GM19452 (cell line): ENCODE data around the gene AREL1.

Source experiments
- ATAC-seq: cut with Tn5 transposase; IDR thresholded peaks from one replicate; pipeline ENCODE4 v1.9.1; 2021; ENCODE audit not compliant: unreplicated experiment

Gene AREL1

DNA sequence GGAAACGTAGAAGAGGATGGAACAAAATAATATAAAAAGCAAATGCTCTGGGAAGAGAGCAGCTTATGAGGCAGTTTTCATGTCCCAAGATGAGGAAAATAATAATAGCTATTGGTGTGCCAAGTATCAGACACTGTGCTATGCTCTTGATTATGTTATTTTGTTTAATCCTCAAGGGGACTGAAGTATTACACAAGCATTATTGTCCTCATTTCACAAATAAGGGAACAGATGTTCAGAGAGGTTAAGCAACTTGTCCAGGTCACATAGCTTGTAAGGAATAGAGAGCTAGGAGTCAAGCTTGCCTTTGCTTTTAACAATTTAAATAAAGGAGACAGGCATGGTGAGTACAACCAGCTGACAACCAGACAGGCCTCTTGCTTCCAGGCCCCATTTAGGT is 73.9 kb downstream of the AREL1 start:
- ATAC-seq = no peak

DNA sequence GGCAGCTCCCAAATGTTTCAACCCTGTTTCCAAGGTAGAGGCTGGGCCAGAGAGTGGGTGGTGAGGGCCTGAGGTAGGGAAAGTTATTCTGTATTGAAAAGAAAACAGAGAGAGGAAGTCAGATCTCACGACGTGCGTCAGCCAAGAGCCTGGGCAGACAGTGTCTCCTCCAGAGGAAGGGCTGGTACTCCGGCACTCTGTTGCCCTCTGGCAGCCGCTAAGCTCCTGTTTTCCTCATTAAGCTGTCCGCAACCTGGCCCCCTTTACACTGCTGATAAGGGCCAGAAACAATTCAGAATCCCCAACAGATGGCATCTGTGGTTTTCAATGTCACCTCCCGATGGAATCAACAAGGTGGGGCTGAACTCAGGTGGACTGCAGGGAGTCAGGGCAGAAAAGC is 74.8 kb downstream of the AREL1 start:
- ATAC-seq = no peak

DNA sequence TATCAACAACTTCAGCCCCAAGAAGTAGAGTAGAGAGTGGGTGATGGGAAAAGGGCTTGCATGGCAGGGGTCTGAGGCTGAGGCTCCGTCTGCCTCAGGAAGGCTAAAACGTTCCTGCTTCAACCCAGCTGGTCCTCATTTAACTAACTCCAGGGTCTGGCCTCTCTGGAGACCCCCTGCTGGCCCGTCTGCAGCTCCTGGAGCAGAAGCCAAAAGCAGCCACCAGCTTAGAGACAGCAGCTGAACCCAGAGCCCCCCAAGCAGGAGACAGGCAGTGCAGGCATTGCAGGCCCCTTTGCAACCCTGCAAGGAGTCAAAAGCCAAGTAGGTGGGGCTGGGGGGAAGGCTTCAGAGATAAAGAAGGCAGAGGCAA is 75.7 kb downstream of the AREL1 start:
- ATAC-seq = no peak

DNA sequence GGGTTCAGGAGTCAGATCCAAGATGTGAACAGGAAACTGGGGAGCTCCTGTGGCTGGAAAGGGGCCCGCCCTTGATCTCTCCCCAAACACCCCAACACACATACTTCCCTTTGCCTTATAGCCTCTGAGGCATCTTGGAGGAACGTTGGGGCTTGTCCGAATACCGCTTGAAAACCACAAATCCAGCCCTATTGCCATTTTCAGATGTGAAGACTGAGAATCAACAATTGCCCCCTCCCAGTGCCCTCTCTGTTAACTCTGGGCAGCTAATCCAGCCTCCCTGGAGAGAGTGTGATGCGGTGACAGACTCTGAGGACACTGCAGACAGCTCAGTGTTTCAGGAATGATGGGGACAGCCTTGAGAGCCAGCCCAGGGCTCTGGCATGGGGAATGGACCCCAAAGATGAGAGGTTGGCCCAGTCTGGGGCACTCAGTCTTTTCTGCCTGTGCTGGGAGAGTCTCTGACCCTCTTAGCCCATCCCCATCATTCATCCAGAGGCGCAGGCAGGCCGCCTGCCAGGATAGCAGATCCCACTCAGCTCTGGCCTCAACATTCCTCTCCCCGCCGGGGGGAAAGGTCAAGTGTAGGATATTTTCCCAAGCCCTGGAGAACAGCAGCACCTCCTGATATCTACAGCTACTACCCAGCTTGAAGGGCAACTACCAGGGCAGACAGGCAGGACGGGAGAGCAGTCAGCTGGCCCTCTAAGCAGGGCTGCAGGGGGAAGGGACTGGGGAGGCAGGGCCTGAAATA is 76.3 kb downstream of the AREL1 start:
- no peak for ATAC-seq

DNA sequence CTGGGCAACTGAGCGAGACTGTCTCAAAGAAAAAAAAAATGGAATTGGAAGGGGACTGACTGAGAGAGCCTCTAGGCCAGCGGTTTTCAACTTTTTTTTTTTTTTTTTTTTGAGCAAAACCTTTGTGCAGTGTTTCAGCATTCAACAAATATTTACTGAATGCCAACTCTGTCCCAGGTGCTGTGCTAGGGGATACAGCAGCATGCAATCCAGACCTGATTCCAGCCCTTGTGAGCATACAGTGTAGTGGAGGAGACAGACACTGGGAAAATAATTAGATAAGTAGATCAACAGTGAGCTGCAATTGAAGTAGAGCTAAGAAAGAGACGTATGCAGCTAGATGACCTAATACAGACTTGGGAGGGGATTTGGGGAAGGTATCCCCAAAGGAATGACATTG is 77.0 kb downstream of the AREL1 start:
- no peak for ATAC-seq

DNA sequence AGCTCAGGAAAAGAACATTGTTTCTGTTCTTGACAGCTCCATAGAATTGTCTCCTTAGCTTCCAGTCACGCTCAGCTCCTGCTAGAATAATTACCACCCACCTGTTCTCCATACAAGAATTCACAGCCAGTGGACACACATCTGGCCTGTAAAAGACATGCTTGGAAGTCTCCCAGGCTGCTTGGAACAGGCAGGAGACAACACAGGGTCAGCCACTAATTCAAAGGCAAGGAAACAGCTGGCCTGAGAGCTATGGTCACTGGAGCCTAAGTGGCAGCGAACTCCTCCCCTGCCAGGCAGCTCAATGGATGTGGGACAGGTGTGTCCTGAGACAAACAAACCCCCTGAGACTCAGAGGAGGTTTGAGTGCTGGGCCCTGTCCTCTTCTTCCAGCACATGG is 77.9 kb downstream of the AREL1 start:
- ATAC-seq = no peak

DNA sequence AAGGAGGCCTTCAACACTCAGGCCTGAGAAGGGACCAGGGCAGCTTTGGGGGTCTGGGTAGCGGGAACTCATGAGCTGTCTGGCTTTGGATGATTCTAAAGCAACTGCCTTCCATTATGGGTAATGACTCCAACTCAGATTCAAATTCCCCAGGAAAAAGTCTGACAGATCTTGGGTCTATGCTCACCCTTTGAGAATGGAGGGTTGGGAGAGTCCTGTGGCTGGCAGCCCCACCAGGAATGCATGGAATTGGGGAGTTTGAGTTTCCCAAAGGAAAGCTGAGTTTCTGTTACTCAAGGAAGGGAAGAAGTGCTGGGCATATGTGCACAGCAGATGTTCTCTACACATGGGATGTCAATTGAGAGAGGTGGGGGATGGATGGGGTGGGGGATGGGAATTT is 78.4 kb downstream of the AREL1 start:
- no peak for ATAC-seq

DNA sequence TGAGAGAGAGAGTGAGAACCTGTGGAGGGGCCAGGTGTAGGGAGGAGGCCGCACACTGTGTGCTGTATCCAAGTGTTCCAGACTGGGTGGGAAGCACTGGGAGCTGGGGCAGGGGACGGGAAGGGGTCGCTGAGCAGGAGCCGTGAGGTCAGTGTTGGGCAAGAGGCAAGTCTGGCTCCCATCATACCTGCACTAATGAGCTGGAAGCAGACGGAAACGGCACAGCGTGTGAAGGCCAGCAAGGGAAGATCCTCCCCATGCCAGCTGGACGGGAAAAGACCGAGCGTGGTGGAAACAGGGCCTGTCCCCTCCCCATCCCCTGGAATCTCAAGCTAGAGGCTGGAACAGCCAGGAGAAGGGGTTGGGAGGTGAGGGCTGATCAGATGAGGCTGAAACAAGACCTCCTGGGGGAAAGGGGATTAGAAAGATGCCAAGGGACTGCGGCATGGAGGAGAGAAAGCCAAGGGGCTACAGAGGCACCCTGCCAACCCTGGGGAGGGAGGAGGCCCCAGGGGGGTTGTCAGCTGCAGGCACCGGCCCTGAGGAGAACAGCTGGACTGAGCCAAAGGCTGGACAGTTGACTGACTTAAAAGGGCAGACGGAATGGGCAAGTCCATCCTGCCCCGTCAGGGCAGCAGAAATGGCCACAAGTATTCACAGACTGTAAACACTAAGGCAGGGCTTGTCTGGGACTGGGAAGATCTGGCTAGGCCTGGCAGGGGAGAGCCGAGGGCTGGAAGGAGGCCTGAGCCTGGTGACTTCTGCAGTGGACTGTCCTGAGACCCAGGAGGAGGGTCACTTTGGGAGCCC is 81.8 kb downstream of the AREL1 start:
- no peak for ATAC-seq

DNA sequence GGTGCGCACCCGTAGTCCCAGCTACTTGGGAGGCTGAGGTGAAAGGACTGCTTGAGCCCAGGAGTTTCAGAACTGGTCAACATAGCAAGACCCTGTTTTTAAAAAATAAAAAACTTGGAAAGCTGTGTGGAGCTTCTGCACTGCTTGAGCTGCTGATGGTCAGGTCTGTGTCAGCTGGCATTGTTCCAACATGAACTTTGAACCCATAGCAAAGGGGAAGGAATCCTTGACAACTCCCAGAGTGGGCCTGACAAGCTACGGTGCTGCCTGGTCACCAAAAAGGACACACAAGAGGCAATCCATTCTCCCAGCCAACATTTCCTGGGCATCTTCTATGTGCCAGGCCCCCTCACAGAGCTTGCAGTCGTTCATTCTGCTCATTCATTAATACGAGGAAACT is 84.5 kb downstream of the AREL1 start:
- ATAC-seq = no peak

DNA sequence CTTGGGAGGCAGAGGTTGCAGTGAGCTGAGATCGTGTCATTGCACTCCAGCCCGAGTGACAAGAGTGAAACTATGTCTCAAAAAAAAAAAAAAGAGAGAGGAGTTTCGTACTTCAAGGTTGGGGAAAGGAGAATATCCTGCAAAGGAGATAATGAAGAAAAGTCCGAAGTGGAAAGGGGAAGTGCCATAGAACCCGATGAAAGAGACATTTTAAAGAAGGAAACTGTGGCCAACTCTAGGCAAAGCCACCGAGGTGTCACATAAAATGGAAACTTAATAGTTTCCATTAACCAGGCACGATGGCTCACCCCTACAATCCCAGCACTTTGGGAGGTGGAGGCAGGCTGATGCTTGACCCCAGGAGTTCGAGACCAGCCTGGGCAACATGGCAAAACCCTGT is 85.8 kb downstream of the AREL1 start:
- no peak for ATAC-seq

DNA sequence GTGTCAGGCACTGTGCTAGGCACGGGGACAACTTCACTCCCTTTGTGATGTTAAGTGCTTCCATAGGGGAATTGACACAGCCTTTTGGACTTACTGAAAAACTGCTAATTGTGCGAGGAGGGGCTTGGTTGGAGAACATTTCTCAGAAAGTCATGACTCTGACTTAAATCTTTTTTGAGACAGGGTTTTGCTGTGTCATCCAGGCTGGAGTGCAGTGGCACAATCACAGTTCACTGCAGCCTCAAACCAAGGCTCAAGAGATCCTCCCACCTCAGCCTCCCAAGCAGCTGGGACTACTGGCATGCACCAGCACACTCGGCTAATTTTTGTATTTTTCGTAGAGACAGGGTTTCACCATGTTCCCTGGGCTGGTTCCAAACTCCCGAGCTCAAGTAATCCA is 90.6 kb downstream of the AREL1 start:
- ATAC-seq = no peak

DNA sequence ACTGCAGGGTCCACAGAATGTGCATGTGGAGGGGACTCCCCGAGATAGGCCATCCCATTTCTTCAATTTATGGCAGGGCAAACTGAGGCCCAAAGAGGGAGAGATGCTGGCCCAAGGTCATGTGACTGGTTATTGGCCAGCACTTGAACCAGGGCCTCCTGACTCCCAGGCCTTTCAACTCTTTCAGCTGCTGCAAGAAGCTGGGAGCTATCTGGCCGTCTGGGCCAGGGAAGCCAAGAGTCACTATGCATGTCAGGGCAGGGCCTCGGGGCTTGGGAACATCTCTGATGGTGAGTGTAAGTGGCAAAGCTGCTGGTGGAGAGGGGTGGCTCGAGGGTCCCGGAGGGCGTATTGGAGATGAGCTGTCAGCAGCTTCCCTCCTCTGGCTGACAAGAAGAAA is 91.3 kb downstream of the AREL1 start:
- no peak for ATAC-seq

DNA sequence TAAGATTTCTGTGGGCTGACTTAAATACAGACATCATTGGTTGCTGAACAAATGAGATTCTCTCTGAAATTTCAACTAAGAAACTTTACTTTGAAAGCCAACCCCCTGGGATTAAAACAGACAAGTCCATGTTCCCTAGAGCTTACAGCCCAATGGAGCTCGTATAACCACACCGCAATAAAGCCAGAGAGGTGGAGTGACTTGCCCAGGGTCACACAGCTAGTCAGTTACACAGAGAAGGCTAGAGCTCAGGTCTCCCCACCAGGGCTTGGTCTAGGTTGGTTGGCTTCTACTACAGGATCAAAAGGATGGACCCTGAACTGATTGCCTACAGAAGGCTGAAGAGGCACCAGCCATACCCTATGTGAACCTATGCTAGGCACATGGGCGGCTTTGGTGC is 92.0 kb downstream of the AREL1 start:
- no peak for ATAC-seq

DNA sequence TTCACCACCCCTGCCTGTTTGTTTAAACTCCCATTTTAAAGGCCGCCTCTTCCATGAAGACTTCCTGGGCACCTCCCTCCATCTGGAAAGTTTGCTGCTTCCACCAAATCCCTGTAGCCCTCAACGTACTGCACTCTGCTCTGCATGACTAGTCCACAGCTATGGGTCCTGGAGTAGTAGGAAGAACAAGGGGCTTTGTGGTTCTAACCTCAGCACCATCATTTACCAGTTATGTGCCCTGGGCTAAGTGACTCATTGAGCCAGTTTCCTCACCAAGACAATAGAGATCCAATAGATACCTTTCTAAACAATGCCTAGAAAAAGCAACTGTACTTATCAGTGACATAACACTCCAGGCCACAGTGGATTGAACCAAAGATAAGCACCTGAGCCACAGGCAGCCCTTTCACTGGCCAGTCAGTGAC is 92.4 kb downstream of the AREL1 start:
- no peak for ATAC-seq

DNA sequence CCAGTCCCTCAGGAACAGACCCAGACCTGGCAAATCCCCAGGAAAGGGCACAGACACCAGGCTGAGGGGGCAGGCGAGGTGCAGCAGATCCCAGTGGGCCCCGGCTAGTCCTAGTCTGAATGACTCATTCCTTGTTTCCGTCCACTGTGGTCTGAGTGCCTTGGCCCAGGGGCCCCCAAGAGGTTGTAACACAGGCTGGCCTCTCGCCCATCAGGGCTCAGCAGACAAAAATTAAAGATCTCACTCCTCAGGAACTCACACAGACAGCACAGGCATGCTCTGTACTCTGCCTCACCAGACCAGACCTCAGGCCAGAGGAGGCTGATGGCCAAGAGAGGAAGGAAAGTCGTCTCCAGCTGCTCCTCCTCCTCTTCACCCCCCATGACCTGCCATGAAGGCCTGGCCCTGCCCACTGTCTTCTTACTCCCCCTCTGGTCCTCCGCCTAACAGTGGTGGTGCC is 93.2 kb downstream of the AREL1 start:
- no peak for ATAC-seq

DNA sequence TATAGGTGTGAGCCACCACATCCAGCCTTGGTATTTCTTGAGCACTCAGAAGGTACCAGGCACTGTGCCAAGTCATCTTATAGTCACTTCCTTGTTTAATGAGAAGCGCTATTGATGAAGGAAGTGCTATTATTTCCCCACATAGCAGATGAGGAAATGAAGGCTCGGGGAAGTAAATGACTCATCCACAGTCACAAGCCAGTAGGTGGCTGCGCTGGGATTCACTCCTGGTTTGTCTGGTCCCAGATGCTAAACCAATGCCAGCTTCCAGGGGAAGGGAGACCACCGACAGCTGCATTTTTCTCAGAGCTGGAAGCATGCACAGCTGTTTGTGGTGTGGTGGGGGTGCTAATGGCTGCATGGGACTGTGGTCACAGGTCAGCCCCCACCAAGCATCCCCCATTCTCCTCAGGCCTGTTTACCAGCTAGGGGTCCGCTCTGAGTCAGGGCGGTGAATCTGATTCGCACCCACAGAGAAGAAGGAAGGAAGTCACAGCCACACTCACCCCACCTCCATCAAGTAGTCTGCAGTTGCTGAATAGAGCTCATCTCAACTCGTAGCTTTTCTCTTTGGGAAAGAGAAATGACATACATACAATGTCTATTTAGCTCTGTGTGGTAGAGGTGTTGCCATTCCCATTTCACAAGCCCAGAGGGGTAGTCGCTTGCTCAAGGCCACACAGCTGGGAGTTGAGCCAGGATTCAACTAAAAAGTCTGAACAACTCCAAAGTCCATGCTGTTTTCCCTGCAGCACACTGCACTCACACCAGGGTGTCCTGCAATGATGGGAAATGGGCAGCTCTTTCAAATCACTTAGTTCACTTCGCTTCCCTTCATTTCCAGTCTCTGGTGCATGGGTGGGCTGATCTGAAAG is 94.6 kb downstream of the AREL1 start:
- no peak for ATAC-seq

DNA sequence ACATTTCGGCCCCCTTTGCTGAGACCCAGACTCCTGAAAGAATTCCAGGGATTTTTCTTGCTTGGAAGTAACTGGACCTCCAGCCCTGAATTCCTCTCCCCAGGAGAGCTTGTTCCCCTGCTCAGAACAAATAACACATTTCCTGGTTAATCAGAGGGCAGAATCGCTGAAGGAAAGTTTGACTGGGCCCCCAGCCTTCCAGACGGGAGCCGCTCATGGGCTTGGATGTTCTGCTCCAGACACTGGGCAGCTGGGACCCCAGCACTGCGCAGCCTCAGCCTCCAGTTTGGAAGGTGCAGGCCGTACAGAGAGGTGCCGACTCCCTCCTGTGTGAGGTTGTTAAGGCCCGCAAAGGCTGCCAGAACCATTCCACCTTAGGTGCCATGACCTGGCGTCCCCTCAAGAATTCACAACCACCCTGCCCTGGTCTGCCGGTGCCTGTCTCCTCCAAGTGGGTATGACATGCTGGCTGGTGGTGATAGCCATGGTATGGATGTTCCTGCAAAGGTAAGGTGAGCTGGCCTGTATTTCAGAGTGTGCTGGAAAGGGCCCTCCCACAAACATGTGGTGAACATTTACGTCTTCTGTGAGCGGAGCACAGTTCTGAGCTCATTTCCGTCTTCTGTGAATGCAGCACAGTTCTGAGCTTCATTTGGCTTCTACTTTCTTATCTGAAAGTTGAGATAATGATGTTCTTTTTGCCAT is 95.7 kb downstream of the AREL1 start:
- ATAC-seq = no peak

DNA sequence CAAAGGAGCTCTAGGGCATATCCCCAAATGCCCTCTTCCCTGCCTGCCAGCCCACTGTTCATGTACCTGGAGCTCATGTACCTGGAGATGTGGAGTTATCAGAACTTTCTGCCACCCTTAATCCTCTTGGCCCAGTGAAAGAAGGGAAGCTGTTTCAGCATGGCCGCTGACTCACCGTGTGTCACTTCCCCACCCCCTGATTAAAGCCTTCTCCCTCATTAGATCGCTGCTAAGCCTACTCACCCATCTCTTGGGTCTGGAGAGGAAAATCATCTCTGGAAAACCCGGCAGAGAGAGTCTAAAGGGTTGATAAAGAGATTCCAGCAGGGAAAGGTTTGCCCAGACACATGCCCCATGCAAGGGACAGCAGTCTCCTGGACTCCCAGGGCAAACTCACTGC is 96.4 kb downstream of the AREL1 start:
- no peak for ATAC-seq

DNA sequence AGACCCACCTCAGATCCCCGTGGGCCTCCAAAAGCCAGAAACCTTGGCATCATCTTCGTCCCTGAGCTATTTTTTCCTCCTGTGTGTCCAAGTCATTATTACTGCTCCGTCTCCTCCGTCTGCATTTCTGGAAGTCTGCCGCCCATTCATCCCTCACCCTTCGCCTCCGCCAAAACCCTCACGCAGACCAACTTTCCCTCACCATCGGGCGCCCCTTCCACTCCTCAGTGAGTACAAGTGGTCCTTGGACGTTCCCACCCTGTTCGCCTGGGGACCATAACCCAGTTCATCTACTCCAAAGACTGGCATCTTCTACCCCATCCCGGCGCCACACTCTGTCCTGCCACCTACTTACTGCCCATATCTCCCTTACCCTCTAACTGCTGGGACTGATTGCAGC is 97.1 kb downstream of the AREL1 start:
- ATAC-seq = no peak

DNA sequence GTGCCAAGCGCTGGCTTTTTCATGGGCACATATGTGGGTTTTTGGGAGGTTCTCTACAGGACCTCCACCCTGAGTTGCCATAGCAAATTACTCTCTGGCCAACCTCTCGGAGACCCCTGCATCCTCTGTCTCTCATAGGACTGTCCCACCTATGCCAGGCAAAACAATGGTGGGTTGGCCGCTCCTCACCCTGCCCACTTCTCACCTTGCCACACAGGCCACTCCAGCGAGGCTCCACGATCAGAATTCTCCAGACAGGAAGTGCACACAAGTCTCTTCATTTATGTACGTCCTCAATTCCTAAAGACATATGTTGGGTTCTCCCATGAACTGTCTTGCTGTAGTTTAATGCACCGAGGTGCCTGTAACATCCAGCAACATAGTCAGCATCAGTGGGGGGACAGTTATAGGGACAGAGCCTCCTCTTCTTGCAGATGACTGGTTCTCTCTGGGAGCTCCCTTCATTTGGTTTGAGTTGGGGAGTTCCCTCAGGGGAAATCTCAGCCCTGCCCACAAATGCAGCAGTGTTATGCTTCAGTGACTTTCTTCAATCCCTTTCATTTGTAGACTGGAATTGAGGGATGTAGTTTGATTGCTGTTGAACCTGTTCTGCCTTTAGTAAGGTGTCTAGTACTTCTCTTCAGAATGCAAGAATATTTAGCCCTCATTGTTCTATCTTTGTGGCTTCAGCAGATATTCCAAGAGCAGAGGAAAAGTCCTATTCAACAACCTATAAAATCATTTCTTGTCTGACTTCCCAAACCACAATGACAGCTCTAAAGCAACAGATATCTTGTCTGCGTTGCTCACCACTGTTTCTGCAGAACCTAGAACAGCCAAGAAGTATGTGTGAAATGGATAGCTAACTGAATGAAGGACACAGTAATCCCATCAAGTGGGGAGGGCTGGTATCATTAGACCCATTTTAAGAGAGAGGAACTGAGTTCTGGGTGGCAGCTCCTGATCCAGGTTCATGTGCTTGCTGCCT is 98.1 kb downstream of the AREL1 start:
- no peak for ATAC-seq
